ENCODE data around the gene SLC27A6. TPM values are rescaled to one million over a fixed set of nuclear protein-coding genes. Genes with fewer than 3 reads are reported as not detected.
A peak's percentile ranks its signal among the peaks of the same experiment; 100 is the strongest.

Gene SLC27A6
- total RNA-seq, 4 donors from 2014 or later = 0.67 to 80.1 (median 33.4) TPM

DNA sequence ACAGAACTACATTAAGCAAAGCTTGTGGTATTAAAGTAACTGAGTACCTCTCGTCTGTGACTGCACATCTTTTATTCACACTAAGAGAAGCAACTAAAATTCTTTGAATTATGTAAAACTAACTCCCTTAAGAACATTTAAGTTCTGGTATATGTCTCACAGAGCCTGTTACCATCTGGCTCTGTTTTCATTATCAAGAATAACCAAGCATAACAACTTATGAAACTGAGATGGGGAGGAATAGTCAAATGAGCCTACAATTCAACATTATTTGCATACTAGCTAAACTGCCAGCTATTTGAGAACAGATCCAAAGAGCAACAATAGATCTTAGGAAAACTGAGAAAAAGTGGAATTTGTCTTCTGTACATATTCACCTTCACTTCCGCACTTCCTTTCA, 104.0 kb downstream of the SLC27A6 start:
- TF ChIP-seq POLR2AphosphoS5 (IDR thresholded peaks at IDR 0.05) = no peak
- TF ChIP-seq EP300 (IDR thresholded peaks at IDR 0.05) = no peak
- TF ChIP-seq, protein P1, sequence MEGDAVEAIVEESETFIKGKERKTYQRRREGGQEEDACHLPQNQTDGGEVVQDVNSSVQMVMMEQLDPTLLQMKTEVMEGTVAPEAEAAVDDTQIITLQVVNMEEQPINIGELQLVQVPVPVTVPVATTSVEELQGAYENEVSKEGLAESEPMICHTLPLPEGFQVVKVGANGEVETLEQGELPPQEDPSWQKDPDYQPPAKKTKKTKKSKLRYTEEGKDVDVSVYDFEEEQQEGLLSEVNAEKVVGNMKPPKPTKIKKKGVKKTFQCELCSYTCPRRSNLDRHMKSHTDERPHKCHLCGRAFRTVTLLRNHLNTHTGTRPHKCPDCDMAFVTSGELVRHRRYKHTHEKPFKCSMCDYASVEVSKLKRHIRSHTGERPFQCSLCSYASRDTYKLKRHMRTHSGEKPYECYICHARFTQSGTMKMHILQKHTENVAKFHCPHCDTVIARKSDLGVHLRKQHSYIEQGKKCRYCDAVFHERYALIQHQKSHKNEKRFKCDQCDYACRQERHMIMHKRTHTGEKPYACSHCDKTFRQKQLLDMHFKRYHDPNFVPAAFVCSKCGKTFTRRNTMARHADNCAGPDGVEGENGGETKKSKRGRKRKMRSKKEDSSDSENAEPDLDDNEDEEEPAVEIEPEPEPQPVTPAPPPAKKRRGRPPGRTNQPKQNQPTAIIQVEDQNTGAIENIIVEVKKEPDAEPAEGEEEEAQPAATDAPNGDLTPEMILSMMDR (IDR thresholded peaks at IDR 0.05) = no peak
- no peak for TF ChIP-seq POLR2A (IDR thresholded peaks at IDR 0.05)
- H3K36me3 ChIP-seq = no peaks in the 10 kb centered on the region
- no peak overlapping the region for H3K4me3 ChIP-seq
- H3K9me3 ChIP-seq = no peaks in the 10 kb centered on the region
- no peak for ATAC-seq
- no peaks in the 10 kb centered on the region for H3K27me3 ChIP-seq
- WGBS, 2 donors (ENCODE audit: low coverage in 1 of 2) = 75 to 81% methylated on average over 2 of the region's 2 CpGs
- H3K4me1 ChIP-seq = peaks cover 0 to 19% (median 0%) of the 10 kb centered on the region in 3 donors
- H3K27ac ChIP-seq = no peak overlapping the region

DNA sequence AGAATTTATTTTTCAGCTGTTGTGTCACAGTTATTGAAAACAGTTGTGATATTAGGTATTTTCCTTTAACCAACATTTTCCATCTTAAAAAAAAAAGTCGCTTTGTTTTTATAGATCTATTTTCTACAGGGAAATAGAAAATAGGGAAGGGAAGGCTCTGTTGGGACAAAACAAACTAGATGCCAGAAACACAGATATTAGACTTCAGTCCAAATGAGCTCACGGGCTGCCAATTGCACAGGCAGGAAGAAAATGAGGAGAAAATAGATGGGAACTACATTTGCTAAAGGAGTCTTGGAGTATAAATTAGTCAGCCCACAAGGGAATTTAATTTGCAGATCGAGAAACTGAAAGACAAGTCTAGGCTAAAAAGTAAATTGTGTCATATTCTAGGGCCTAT, 107.8 kb downstream of the SLC27A6 start:
- Histone ChIP-seq H3K36me3 (no peaks in the 10 kb centered on the region), H3K27ac (no peak overlapping the region), H3K27me3 (no peaks in the 10 kb centered on the region), H3K9me3 (no peaks in the 10 kb centered on the region), H3K4me1 (peaks cover 4 to 23% (median 5%) of the 10 kb centered on the region in 3 donors), H3K4me3 (no peak overlapping the region)
- no peak for ATAC-seq
- whole genome bisulfite sequencing, 2 donors (ENCODE audit: low coverage in 1 of 2) = 55% methylated on average over 3 of the region's 3 CpGs
- TF ChIP-seq, protein P1 (IDR thresholded peaks at IDR 0.05) = no peak
- TF ChIP-seq POLR2AphosphoS5 (IDR thresholded peaks at IDR 0.05) (no peak), POLR2A (IDR thresholded peaks at IDR 0.05) (no peak), EP300 (IDR thresholded peaks at IDR 0.05) (no peak)

DNA sequence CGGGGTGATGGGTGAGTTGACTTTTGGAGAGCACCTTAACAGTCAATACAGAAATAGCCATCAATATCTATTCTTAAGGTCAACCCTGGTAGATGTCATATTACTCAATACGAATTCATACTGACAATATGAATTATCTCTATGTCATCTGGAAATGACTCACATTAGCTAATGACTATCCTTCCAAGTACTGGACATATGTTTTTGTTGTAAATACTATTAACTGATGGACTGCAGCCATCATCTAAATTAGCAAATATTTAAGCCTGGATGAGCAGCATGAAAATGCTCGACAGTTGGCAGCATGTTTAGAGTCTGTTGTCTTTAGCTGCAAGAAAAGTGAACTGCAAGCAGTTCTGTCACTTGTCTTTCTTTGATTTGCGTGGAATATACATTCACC, 109.6 kb downstream of the SLC27A6 start:
- no peaks in the 10 kb centered on the region for H3K9me3 ChIP-seq
- H3K27ac ChIP-seq = no peak overlapping the region
- ATAC-seq = no peak
- H3K4me1 ChIP-seq = peaks cover 4 to 20% (median 5%) of the 10 kb centered on the region in 3 donors
- TF ChIP-seq EP300 (IDR thresholded peaks at IDR 0.05) (no peak), POLR2AphosphoS5 (IDR thresholded peaks at IDR 0.05) (no peak), POLR2A (IDR thresholded peaks at IDR 0.05) (no peak)
- TF ChIP-seq, protein P1 (IDR thresholded peaks at IDR 0.05) = no peak
- H3K36me3 ChIP-seq = no peaks in the 10 kb centered on the region
- H3K27me3 ChIP-seq = no peaks in the 10 kb centered on the region
- 34 to 55% methylated on average over 4 of the region's 4 CpGs for WGBS, 2 donors (ENCODE audit: low coverage in 1 of 2)
- no peak overlapping the region for H3K4me3 ChIP-seq

DNA sequence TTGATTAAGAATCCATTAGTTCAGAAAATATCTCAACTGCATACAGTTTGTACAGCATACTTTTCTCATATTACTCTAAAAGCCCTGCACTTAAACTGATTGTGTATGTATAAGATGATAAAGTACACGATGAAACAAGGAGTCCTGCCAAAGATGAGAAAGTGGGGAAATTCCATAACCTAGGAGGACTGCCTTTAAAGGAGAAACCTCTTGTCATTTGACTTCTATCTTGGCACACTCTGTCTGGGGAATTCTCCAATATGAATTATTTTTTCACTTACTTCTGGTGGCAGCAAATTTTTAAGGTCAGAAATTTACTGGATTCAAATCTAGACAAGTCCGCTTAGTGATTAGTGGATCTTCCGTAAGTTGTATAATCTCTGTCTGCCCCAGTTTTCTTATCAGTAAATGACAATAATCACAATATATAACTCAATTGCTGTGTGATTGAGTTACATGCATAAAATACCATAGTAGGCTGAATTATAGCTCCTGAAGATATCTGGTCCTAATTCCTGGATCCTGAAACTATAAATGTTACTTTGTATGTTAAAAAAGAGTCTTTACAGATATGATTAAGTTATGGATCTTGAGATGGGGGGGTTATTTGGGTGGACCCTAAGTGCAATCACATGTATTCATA, 112.3 kb downstream of the SLC27A6 start:
- Histone ChIP-seq H3K4me3 (no peak overlapping the region), H3K9me3 (no peaks in the 10 kb centered on the region), H3K27ac (peak overlapping the region; percentile 42 to 70 (median 62)), H3K4me1 (peaks cover 4 to 20% (median 5%) of the 10 kb centered on the region in 3 donors), H3K27me3 (no peaks in the 10 kb centered on the region), H3K36me3 (no peaks in the 10 kb centered on the region)
- no peak for ATAC-seq
- no peak for TF ChIP-seq POLR2AphosphoS5 (IDR thresholded peaks at IDR 0.05)
- TF ChIP-seq, protein P1 (IDR thresholded peaks at IDR 0.05) = no peak
- TF ChIP-seq POLR2A (IDR thresholded peaks at IDR 0.05) = no peak
- no peak for TF ChIP-seq EP300 (IDR thresholded peaks at IDR 0.05)
- WGBS, 2 donors (ENCODE audit: low coverage in 1 of 2) = 23 to 34% methylated on average over 3 of the region's 3 CpGs

DNA sequence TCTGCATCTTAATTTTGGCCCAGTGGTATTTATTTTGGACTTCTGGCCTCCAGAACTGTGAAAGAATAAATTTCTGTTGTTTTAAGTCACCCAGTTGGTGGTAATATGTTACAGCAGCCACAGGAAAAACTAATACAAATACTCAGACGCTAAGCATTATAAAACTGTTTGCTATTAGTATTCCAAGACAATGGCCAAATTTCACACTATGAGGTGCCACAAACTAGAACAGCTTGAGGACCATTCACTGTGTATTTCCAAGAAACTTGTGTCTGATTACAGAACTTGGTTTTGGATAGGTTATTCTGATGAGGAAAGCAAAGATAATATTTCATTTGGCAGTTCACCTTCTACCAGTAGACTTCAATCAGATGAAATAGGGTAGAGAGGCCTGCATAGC, 113.0 kb downstream of the SLC27A6 start:
- H3K4me1 ChIP-seq = peaks cover 4 to 20% (median 5%) of the 10 kb centered on the region in 3 donors
- TF ChIP-seq, protein P1 (IDR thresholded peaks at IDR 0.05) = no peak
- TF ChIP-seq EP300 (IDR thresholded peaks at IDR 0.05) = no peak
- TF ChIP-seq POLR2AphosphoS5 (IDR thresholded peaks at IDR 0.05) = no peak
- WGBS, 2 donors (ENCODE audit: low coverage in 1 of 2) = 13 to 25% methylated on average over 1 of the region's 1 CpG
- no peaks in the 10 kb centered on the region for H3K27me3 ChIP-seq
- ATAC-seq = no peak
- no peaks in the 10 kb centered on the region for H3K9me3 ChIP-seq
- peak overlapping the region; percentile 12 to 70 (median 54) for H3K27ac ChIP-seq
- no peak overlapping the region for H3K4me3 ChIP-seq
- H3K36me3 ChIP-seq = no peaks in the 10 kb centered on the region

Measured in gastroesophageal sphincter (tissue), 4 donors.